ENCODE results near the gene DNAH1. TPM values are rescaled to one million over a fixed set of nuclear protein-coding genes. Genes with fewer than 3 reads are reported as not detected.

DNAH1 gene
- total and polyA plus RNA-seq, 4 donors: 4.2 to 12.9 (median 9.9) TPM

DNA sequence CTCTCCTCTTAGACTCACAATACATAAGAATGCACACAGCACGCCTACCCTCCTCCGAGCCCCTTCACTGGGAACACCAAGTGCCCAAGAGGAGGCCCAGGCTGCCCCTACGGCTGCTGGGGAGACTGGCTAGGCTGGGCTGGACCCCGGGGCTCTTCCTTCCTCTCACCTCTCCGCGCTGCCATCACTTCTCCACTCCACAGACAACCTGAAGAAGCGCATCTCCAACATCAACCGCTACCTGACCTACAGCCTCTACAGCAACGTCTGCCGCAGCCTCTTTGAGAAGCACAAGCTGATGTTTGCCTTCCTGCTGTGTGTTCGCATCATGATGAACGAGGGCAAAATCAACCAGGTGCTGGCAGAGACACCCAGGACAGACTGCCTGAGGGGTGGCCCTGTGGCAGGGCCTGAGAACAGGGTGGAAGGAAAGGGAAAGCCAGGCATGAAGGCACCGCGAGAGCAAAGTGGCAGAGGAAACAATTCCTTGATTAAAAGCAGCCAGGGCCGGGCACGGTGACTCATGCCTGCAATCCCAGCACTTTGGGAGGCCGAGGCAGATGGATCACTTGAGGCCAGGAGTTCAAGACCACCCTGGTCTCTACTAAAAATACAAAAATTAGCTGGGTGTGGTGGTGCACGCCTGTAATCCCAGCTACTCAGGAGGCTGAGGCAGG lies 77.2 kb downstream of the DNAH1 start:
- Histone ChIP-seq H3K4me1 (ENCODE audit: control insufficient read depth, insufficient read depth, low read length) (no peaks in the 10 kb centered on the region), H3K9me3 (ENCODE audit: control insufficient read depth, insufficient read depth, low read length) (no peaks in the 10 kb centered on the region), H3K27ac (ENCODE audit: low read depth, low read length) (no peak overlapping the region), H3K36me3 (ENCODE audit: control insufficient read depth, insufficient read depth, low read length) (peaks cover 65% of the 10 kb centered on the region), H3K27me3 (ENCODE audit: control insufficient read depth, insufficient read depth, low read length) (no peaks in the 10 kb centered on the region), H3K4me3 (ENCODE audit: low read depth, low read length) (no peak overlapping the region)
- DNase-seq (ENCODE audit: low read depth in 4 of 6, low spot score in 6 of 6): no peak
- 86% methylated on average over 15 of the region's 18 CpGs for WGBS (ENCODE audit: insufficient coverage)

DNA sequence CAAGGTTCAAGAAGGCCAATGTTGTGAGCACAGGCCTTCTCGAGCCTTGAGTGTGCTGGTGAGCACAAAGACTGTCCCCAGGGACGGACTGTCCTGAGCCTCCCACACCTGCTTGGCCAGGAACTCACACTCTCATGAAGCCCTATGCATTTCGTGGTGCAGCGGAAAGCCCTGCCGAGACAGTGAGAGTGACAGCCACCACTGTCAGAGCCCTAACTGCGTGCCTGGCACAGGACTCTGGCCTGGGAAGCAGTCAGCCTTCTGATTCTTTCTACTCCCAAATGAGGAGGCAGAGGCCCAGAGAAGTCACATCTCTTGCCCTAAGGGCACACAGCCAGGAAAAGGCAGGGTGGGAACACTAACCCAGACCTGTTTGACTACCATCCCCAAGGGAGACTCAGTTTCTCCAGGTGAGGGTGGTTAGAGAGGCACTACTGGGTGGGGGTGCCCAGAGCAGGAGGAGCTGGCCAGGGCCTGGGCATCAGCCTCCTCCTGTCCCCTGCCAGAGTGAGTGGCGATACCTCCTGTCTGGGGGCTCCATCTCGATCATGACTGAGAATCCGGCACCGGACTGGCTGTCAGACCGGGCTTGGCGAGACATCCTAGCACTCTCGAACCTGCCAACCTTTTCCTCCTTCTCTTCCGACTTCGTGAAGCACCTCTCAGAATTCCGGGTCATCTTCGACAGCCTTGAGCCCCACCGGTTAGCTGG lies 78.0 kb downstream of the DNAH1 start:
- Histone ChIP-seq H3K36me3 (ENCODE audit: control insufficient read depth, insufficient read depth, low read length) (peaks cover 62% of the 10 kb centered on the region), H3K4me3 (ENCODE audit: low read depth, low read length) (no peak overlapping the region), H3K9me3 (ENCODE audit: control insufficient read depth, insufficient read depth, low read length) (no peaks in the 10 kb centered on the region), H3K4me1 (ENCODE audit: control insufficient read depth, insufficient read depth, low read length) (no peaks in the 10 kb centered on the region), H3K27me3 (ENCODE audit: control insufficient read depth, insufficient read depth, low read length) (no peaks in the 10 kb centered on the region), H3K27ac (ENCODE audit: low read depth, low read length) (no peak overlapping the region)
- WGBS (ENCODE audit: insufficient coverage): 92% methylated on average over 18 of the region's 18 CpGs
- DNase-seq (ENCODE audit: low read depth in 4 of 6, low spot score in 6 of 6): no peak

DNA sequence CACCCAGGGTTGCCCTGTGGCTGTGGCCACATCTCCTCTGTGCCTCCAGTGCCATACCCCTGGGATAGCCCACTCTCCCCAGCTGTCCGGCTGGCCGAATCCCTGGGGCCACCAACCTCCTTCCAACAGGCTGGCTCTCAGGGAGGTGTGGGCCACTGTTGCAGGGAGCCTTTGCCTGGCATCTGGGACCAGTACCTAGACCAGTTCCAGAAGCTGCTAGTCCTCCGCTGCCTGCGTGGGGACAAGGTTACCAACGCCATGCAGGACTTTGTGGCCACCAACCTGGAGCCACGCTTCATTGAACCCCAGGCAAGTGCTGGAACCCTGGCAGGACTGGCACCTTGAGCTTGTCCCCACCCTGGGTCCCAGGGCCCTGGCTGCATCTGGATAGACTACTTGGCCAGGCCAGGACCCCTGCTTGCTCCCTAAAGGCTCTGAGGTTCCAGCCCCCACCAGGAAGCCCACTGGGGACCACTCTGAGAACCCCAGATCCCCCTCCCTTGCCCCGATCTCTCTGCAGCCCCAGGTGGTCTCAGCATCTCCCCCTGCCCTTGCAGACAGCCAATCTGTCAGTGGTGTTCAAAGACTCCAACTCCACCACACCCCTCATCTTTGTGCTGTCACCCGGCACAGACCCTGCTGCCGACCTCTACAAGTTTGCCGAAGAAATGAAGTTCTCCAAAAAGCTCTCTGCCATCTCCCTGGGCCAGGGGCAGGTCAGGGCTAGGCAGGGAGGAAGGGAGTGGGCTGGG lies 78.8 kb downstream of the DNAH1 start:
- H3K4me3 ChIP-seq (ENCODE audit: low read depth, low read length): no peak overlapping the region
- no peak overlapping the region for H3K27ac ChIP-seq (ENCODE audit: low read depth, low read length)
- WGBS (ENCODE audit: insufficient coverage): 90% methylated on average over 7 of the region's 10 CpGs
- no peaks in the 10 kb centered on the region for H3K4me1 ChIP-seq (ENCODE audit: control insufficient read depth, insufficient read depth, low read length)
- no peaks in the 10 kb centered on the region for H3K9me3 ChIP-seq (ENCODE audit: control insufficient read depth, insufficient read depth, low read length)
- H3K36me3 ChIP-seq (ENCODE audit: control insufficient read depth, insufficient read depth, low read length): peaks cover 66% of the 10 kb centered on the region
- DNase-seq (ENCODE audit: low read depth in 4 of 6, low spot score in 6 of 6): no peak
- no peaks in the 10 kb centered on the region for H3K27me3 ChIP-seq (ENCODE audit: control insufficient read depth, insufficient read depth, low read length)

DNA sequence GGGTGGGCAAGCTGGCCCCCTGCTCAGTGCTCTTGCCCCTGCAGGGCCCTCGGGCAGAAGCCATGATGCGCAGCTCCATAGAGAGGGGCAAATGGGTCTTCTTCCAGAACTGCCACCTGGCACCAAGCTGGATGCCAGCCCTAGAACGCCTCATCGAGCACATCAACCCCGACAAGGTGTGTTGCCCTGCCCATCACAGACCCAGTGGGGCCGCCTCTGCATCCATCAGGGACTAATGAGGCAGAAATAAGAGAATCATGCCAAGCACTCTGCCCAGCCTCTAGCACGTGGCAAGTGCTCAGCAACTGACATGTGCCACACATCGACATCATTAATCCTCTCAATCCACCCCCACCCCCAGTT lies 79.4 kb downstream of the DNAH1 start:
- H3K9me3 ChIP-seq (ENCODE audit: control insufficient read depth, insufficient read depth, low read length): no peaks in the 10 kb centered on the region
- DNase-seq (ENCODE audit: low read depth in 4 of 6, low spot score in 6 of 6): no peak
- H3K27me3 ChIP-seq (ENCODE audit: control insufficient read depth, insufficient read depth, low read length): no peaks in the 10 kb centered on the region
- H3K36me3 ChIP-seq (ENCODE audit: control insufficient read depth, insufficient read depth, low read length): peaks cover 69% of the 10 kb centered on the region
- no peaks in the 10 kb centered on the region for H3K4me1 ChIP-seq (ENCODE audit: control insufficient read depth, insufficient read depth, low read length)
- no peak overlapping the region for H3K27ac ChIP-seq (ENCODE audit: low read depth, low read length)
- no peak overlapping the region for H3K4me3 ChIP-seq (ENCODE audit: low read depth, low read length)
- WGBS (ENCODE audit: insufficient coverage): 76% methylated on average over 8 of the region's 8 CpGs

DNA sequence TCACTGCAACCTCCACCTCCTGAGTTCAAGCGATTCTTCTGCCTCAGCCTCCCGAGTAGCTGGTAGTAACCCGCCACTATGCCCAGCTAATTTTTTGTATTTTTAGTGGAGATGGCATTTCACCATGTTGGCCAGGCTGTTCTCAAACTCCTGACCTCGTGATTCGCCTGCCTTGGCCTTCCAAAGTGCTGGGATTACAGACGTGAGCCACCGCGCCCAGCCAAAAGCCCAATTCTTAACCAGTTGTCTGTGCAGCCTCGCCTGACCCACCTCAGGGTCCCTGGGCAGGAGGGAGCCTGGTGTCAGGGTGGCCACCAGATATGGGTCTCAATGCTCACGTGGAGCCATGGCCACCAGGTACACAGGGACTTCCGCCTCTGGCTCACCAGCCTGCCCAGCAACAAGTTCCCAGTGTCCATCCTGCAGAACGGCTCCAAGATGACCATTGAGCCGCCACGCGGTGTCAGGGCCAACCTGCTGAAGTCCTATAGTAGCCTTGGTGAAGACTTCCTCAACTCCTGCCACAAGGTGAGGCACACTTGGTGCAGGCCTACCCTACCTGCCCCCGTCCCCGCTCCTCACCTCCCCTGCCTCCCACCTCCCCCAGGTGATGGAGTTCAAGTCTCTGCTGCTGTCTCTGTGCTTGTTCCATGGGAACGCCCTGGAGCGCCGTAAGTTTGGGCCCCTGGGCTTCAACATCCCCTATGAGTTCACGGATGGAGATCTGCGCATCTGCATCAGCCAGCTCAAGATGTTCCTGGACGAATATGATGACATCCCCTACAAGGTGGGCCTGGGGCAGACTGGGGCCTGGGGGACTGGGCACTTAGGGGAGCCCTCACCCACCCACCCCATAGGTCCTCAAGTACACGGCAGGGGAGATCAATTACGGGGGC lies 80.1 kb downstream of the DNAH1 start:
- no peaks in the 10 kb centered on the region for H3K9me3 ChIP-seq (ENCODE audit: control insufficient read depth, insufficient read depth, low read length)
- H3K27me3 ChIP-seq (ENCODE audit: control insufficient read depth, insufficient read depth, low read length): no peaks in the 10 kb centered on the region
- H3K4me3 ChIP-seq (ENCODE audit: low read depth, low read length): no peak overlapping the region
- 93% methylated on average over 23 of the region's 25 CpGs for WGBS (ENCODE audit: insufficient coverage)
- DNase-seq (ENCODE audit: low read depth in 4 of 6, low spot score in 6 of 6): no peak
- no peak overlapping the region for H3K27ac ChIP-seq (ENCODE audit: low read depth, low read length)
- peaks cover 69% of the 10 kb centered on the region for H3K36me3 ChIP-seq (ENCODE audit: control insufficient read depth, insufficient read depth, low read length)
- H3K4me1 ChIP-seq (ENCODE audit: control insufficient read depth, insufficient read depth, low read length): no peaks in the 10 kb centered on the region

DNA sequence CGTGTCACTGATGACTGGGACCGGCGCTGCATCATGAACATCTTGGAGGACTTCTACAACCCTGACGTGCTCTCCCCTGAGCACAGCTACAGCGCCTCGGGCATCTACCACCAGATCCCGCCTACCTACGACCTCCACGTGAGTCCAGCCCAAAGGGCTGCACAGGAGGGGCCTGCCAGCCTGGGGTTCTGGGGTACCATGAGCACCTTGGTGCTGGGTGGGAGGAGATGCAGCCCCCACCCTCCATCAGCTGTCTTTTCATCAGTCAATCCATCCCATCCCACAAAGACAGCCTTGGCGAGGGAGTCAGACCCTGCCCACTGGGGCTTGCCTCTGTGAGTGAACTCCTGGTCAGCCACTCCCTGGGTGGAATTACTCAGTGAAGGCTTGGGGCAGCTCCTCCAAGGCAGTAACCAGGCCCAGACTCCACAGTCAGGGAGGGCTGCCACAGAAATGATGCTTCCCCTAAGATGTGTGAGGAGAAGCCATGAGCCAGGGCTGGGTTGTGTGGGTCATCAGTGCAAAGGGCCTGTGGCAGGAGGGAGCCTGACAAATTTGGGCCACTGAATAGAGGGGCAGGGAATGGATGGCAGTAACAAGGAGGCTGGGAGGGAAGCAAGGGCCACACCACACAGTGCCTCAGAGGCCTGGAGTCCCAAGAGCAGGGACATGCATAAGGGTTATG lies 80.9 kb downstream of the DNAH1 start:
- DNase-seq (ENCODE audit: low read depth in 4 of 6, low spot score in 6 of 6): no peak
- no peaks in the 10 kb centered on the region for H3K9me3 ChIP-seq (ENCODE audit: control insufficient read depth, insufficient read depth, low read length)
- no peaks in the 10 kb centered on the region for H3K27me3 ChIP-seq (ENCODE audit: control insufficient read depth, insufficient read depth, low read length)
- no peaks in the 10 kb centered on the region for H3K4me1 ChIP-seq (ENCODE audit: control insufficient read depth, insufficient read depth, low read length)
- 93% methylated on average over 5 of the region's 10 CpGs for WGBS (ENCODE audit: insufficient coverage)
- no peak overlapping the region for H3K4me3 ChIP-seq (ENCODE audit: low read depth, low read length)
- H3K27ac ChIP-seq (ENCODE audit: low read depth, low read length): no peak overlapping the region
- peaks cover 69% of the 10 kb centered on the region for H3K36me3 ChIP-seq (ENCODE audit: control insufficient read depth, insufficient read depth, low read length)

DNA sequence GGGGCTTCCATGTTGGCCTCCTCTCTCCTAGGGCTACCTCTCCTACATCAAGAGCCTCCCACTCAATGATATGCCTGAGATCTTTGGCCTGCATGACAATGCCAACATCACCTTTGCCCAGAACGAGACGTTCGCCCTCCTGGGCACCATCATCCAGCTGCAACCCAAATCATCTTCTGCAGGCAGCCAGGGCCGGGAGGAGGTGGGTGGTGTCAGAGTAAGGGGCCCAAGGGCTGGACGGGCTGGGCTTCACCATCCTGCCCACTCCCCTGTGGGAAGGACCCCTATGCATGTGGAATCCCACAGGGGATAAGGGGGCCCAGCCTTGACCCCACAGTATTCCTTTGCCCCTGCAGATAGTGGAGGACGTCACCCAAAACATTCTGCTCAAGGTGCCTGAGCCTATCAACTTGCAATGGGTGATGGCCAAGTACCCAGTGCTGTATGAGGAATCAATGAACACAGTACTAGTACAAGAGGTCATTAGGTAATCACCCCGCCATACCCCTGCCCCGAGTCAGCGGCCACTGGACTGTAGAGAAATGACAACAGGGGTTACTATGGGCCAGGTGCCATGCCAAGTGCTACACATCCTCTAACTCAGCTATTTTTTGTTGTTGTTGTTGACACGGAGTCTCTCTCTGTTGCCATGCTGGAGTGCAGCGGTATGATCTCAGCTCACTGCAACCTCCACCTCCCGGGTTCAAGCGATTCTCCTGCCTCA lies 81.7 kb downstream of the DNAH1 start:
- no peaks in the 10 kb centered on the region for H3K27me3 ChIP-seq (ENCODE audit: control insufficient read depth, insufficient read depth, low read length)
- whole genome bisulfite sequencing (ENCODE audit: insufficient coverage): 86% methylated on average over 5 of the region's 13 CpGs
- no peaks in the 10 kb centered on the region for H3K4me1 ChIP-seq (ENCODE audit: control insufficient read depth, insufficient read depth, low read length)
- no peak overlapping the region for H3K4me3 ChIP-seq (ENCODE audit: low read depth, low read length)
- peaks cover 70% of the 10 kb centered on the region for H3K36me3 ChIP-seq (ENCODE audit: control insufficient read depth, insufficient read depth, low read length)
- no peaks in the 10 kb centered on the region for H3K9me3 ChIP-seq (ENCODE audit: control insufficient read depth, insufficient read depth, low read length)
- no peak for DNase-seq (ENCODE audit: low read depth in 4 of 6, low spot score in 6 of 6)
- no peak overlapping the region for H3K27ac ChIP-seq (ENCODE audit: low read depth, low read length)

DNA sequence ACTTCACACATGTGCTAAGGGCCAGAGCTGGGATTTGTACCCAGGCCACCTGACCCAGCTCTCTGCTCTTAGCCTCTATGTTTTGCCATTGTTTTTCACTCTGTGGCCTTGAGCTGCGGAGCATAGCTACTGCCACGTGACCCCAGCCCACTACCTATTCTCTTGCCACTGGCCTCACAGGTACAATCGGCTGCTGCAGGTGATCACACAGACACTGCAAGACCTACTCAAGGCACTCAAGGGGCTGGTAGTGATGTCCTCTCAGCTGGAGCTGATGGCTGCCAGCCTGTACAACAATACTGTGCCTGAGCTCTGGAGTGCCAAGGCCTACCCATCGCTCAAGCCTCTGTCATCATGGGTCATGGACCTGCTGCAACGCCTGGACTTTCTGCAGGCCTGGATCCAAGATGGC lies 82.6 kb downstream of the DNAH1 start:
- Histone ChIP-seq H3K36me3 (ENCODE audit: control insufficient read depth, insufficient read depth, low read length) (peaks cover 71% of the 10 kb centered on the region), H3K27ac (ENCODE audit: low read depth, low read length) (no peak overlapping the region), H3K9me3 (ENCODE audit: control insufficient read depth, insufficient read depth, low read length) (no peaks in the 10 kb centered on the region), H3K4me1 (ENCODE audit: control insufficient read depth, insufficient read depth, low read length) (no peaks in the 10 kb centered on the region), H3K4me3 (ENCODE audit: low read depth, low read length) (no peak overlapping the region), H3K27me3 (ENCODE audit: control insufficient read depth, insufficient read depth, low read length) (no peaks in the 10 kb centered on the region)
- 95% methylated on average over 5 of the region's 5 CpGs for WGBS (ENCODE audit: insufficient coverage)
- DNase-seq (ENCODE audit: low read depth in 4 of 6, low spot score in 6 of 6): no peak
